T-cell (primary cell): Measurements from ENCODE around the gene PSMD1. TPM values are rescaled to one million over a fixed set of nuclear protein-coding genes. Genes with fewer than 3 reads are reported as not detected.

Source experiments
- ATAC-seq, 4 experiments: fragments of 200-7000 bp in 3 of 4; fragments of 150-1000 bp in 1 of 4; cut with Tn5 transposase; replicated peaks in 1 of 4; 1 replicate in 3 of 4; 2 replicates in 1 of 4; pipeline ENCODE4 v1.10.0; 2021; ENCODE audit warnings: moderate library complexity in 3 of 4, mild to moderate bottlenecking in 2 of 4, moderate number of reproducible peaks in 1 of 4
- CTCF ChIA-PET, 2 donors: fragments of 300-600 bp; sonication (Branson Sonifier 250); formaldehyde crosslinking; loops; one replicate each; lab custom pipeline; 2022; ENCODE audit warnings: antibody characterized with exemption in 2 of 2; lab: Charles Lee
- POLR2A ChIA-PET, 2 donors: fragments of 300-600 bp; sonication (Branson Sonifier 250); formaldehyde crosslinking; loops; one replicate each; lab custom pipeline; 2022; ENCODE audit warnings: antibody characterized with exemption in 2 of 2; lab: Charles Lee
- DNase-seq, 35 experiments: peaks; one replicate each; pipeline versions ENCODE4 v3.0.0 to v3.0.0-alpha.2; 2013 to 2023
- H3K27ac ChIP-seq: one replicate; pipeline ENCODE4 v1.5.1; 2013; ENCODE audit warnings: low read length
- H3K27me3 ChIP-seq, 2 experiments: replicated peaks in 1 of 2; 1 replicate in 1 of 2; 2 replicates in 1 of 2; pipeline versions ENCODE4 v1.6.1 to v1.7.0; 2013; ENCODE audit warnings: low read length in 1 of 2, mixed read lengths in 1 of 2; ENCODE audit not compliant: control insufficient read depth in 2 of 2, insufficient read depth in 2 of 2; ENCODE audit errors: extremely low read depth in 1 of 2
- H3K36me3 ChIP-seq, 2 donors: 1 replicate in 1 of 2; 2 replicates in 1 of 2; pipeline versions ENCODE4 v1.6.1 to v1.7.0; 2013; ENCODE audit warnings: low read length in 1 of 2; ENCODE audit not compliant: control insufficient read depth in 2 of 2, insufficient read depth in 1 of 2; ENCODE audit errors: extremely low read depth in 1 of 2
- H3K4me1 ChIP-seq, 2 experiments: 1 replicate in 1 of 2; 2 replicates in 1 of 2; pipeline versions ENCODE4 v1.6.1 to v1.7.0; 2013; ENCODE audit warnings: low read length in 2 of 2, mixed read lengths in 1 of 2; ENCODE audit not compliant: insufficient read depth in 2 of 2, control insufficient read depth in 1 of 2; ENCODE audit errors: extremely low read depth in 1 of 2
- H3K4me3 ChIP-seq, 2 donors: 1 replicate in 1 of 2; 2 replicates in 1 of 2; pipeline versions ENCODE4 v1.5.1 to v1.7.0; 2013; ENCODE audit warnings: mild to moderate bottlenecking in 2 of 2, low read length in 1 of 2, moderate library complexity in 1 of 2; ENCODE audit not compliant: control insufficient read depth in 1 of 2; ENCODE audit errors: extremely low read depth in 1 of 2
- H3K9me3 ChIP-seq: 2 replicates; pipeline ENCODE4 v1.7.0; 2013
- H3K27ac Mint-ChIP-seq, 2 donors: one replicate each; pipeline ENCODE4 v1.8.0; 2020 to 2021; ENCODE audit warnings: mild to moderate bottlenecking in 2 of 2, mixed read lengths in 2 of 2
- H3K27me3 Mint-ChIP-seq, 2 donors: one replicate each; pipeline ENCODE4 v1.8.0; 2021 to 2022; ENCODE audit warnings: mixed read lengths in 2 of 2
- H3K36me3 Mint-ChIP-seq: one replicate; pipeline ENCODE4 v1.8.0; 2021; ENCODE audit warnings: mixed read lengths
- H3K4me1 Mint-ChIP-seq, 3 donors: one replicate each; pipeline ENCODE4 v1.8.0; 2020 to 2022; ENCODE audit warnings: mixed read lengths in 3 of 3, mild to moderate bottlenecking in 1 of 3
- H3K4me3 Mint-ChIP-seq, 3 donors: one replicate each; pipeline ENCODE4 v1.8.0; 2020 to 2022; ENCODE audit warnings: mild to moderate bottlenecking in 3 of 3, mixed read lengths in 3 of 3, moderate library complexity in 3 of 3
- H3K9me3 Mint-ChIP-seq, 3 donors: one replicate each; pipeline ENCODE4 v1.8.0; 2020 to 2022; ENCODE audit warnings: mixed read lengths in 3 of 3
- WGBS: methylation state at CpG from one replicate; pipeline ENCODE4 v1.1.5; 2013; ENCODE audit warnings: missing lambda C conversion rate; ENCODE audit not compliant: insufficient coverage; 5-methylcytosine and 5-hydroxymethylcytosine counted together
- total RNA-seq, 35 experiments: library from RNA in 6 of 35; stranded (reverse) in 6 of 35; fragments of 120-200 nt in 1 of 35; gene quantifications; one replicate each; pipeline versions ENCODE4 v1.2.1 to v1.2.4 and lab custom pipeline; 2013 to 2026

The PSMD1 gene
- total RNA-seq, 5 donors from 2014 or later (not counting 1 experiment from before 2014, with no cell fraction given): 39.5 to 48.2 (median 46.9) TPM

DNA sequence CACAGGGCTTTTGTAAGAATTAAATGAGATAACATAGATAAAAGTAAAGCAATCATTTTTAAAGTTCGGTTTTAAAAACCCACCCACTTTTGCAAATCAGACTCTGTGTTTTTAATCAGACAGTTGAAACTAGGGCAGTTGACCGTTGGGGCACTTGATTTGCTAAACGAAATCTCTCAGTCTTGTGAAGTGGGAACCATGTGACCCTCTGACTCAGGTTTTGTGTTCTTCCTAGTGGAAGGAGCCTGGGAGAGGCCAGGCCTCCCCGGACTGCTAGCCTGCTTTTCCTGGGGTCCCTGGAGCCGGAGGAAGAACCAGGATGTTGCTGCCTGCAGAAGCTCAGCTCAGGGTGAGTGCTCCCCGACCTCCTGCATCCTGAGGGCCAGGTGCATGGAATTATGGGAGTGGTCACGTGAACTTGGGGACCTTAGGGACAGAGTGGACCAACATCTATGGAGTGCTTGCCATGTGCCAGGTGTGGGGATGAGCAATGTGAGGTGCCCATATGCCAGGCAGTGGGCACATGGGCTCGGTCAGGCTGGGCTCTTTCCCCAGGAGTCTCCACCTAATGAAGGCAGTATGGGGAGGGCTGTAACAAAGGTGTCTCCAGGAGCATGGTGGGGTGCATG is 15.5 kb upstream of the PSMD1 start:
- DNase-seq: no peak
- H3K27me3 Mint-ChIP-seq: peaks cover 43 to 49% of the 10 kb centered on the region in 2 donors
- no peaks in the 10 kb centered on the region for H3K9me3 Mint-ChIP-seq
- no peak overlapping the region for H3K27ac Mint-ChIP-seq
- H3K36me3 Mint-ChIP-seq: no peaks in the 10 kb centered on the region
- ChIA-PET POLR2A (no interaction called here), CTCF (interaction anchor here in 1 of 2 donors (0.9 to 1.0 kb wide), 2 partner anchors 10 to 158 kb away, joined by 3 read pairs; no protein-coding TSS in a partner anchor)
- no peak overlapping the region for H3K4me3 ChIP-seq
- peaks cover 0 to 6% of the 10 kb centered on the region in 2 experiments for H3K4me1 ChIP-seq
- ATAC-seq: no peak
- no peak overlapping the region for H3K27ac ChIP-seq
- peaks cover 2 to 46% of the 10 kb centered on the region in 2 experiments for H3K27me3 ChIP-seq
- 65% methylated on average over 7 of the region's 8 CpGs for WGBS
- no peak overlapping the region for H3K4me3 Mint-ChIP-seq
- peaks cover 0 to 14% (median 0%) of the 10 kb centered on the region in 3 donors for H3K4me1 Mint-ChIP-seq
- no peaks in the 10 kb centered on the region for H3K36me3 ChIP-seq
- H3K9me3 ChIP-seq: no peaks in the 10 kb centered on the region

GRCh38 chr2:231043796-231044195 is 12.9 kb upstream of the PSMD1 start:
- WGBS: no CpG with 5 or more reads among the region's 4 CpGs
- no peak overlapping the region for H3K4me3 Mint-ChIP-seq
- ATAC-seq: no peak
- H3K27ac ChIP-seq: no peak overlapping the region
- no peak overlapping the region for H3K27ac Mint-ChIP-seq
- ChIA-PET POLR2A (interaction anchor here in 1 of 2 donors (0.7 kb wide), 1 partner anchor 26 kb away, joined by 8 read pairs; no protein-coding TSS in a partner anchor), CTCF (interaction anchor here in 1 of 2 donors (0.7 to 1.0 kb wide), 3 partner anchors 9 to 936 kb away, joined by 3 to 4 read pairs (median 3); no protein-coding TSS in a partner anchor)
- H3K27me3 Mint-ChIP-seq: peaks cover 30 to 38% of the 10 kb centered on the region in 2 donors
- H3K4me1 Mint-ChIP-seq: peaks cover 0 to under 1% (median 0%) of the 10 kb centered on the region in 3 donors
- H3K9me3 Mint-ChIP-seq: no peaks in the 10 kb centered on the region
- H3K36me3 ChIP-seq: no peaks in the 10 kb centered on the region
- no peak for DNase-seq
- H3K9me3 ChIP-seq: no peaks in the 10 kb centered on the region
- H3K4me1 ChIP-seq: no peaks in the 10 kb centered on the region
- H3K36me3 Mint-ChIP-seq: no peaks in the 10 kb centered on the region
- H3K27me3 ChIP-seq: peaks cover 2 to 46% of the 10 kb centered on the region in 2 experiments
- H3K4me3 ChIP-seq: no peak overlapping the region

DNA sequence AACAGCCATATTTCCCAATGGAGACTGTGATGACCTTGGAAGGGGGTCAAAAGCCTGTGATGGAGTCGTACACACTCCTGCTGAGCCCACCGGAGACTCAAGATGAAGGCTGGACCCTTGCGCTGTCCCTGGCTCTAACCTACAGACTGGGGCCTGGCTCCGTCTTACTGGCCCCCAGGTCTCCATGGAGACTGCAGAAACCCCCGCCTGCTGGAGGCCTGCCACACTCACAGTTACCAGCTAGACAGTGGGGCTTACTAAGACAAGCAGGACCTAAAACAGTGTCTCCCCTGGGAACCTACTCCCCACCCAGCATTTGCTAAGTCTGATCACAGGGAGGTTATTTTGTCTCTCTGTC is 9.8 kb upstream of the PSMD1 start:
- H3K9me3 Mint-ChIP-seq: no peaks in the 10 kb centered on the region
- peaks cover 0 to 2% (median 0%) of the 10 kb centered on the region in 3 donors for H3K4me1 Mint-ChIP-seq
- no peak for DNase-seq
- peaks cover 5 to 14% of the 10 kb centered on the region in 2 donors for H3K27me3 Mint-ChIP-seq
- H3K4me3 Mint-ChIP-seq: no peak overlapping the region
- H3K27ac Mint-ChIP-seq: no peak overlapping the region
- H3K9me3 ChIP-seq: no peaks in the 10 kb centered on the region
- no peak overlapping the region for H3K4me3 ChIP-seq
- POLR2A ChIA-PET: no interaction called here
- CTCF ChIA-PET: no interaction called here
- 80% methylated on average over 5 of the region's 5 CpGs for WGBS
- peaks cover 4 to 39% of the 10 kb centered on the region in 2 experiments for H3K27me3 ChIP-seq
- no peak overlapping the region for H3K27ac ChIP-seq
- peaks cover 0 to 12% of the 10 kb centered on the region in 2 experiments for H3K4me1 ChIP-seq
- no peak for ATAC-seq
- H3K36me3 ChIP-seq: no peaks in the 10 kb centered on the region
- H3K36me3 Mint-ChIP-seq: no peaks in the 10 kb centered on the region

DNA sequence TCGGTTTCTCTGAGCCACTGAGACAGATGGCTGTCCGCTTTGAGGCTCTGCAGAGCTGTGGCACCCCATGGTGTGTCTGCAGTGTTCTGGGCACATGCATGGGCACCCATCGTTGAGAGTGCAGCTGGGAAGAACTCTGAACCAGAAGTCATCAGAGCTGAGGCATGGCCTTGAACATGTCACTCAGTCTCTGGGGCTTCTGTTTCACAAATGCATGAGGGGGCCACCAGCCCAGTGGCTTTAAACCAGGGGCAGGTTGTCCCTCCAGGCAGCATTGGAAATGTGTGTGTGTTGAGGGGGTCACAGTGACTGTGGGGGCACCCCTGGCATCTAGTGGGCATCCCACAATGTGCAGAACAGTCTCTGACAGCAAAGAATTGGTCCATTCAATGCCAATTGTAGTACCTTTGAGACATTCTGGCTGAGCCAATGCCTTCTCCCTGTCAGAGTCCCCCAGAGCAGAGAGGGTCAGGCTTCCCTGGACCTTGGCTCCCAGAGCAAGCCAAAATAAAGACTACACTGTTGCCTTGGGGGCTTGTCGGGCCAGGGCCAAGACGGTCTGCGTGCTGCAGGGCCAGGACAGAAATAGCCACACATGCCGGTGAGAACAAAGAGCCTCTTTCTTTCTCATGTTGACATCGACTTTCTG is 9.3 kb upstream of the PSMD1 start:
- Histone ChIP-seq H3K9me3 (no peaks in the 10 kb centered on the region), H3K27ac (no peak overlapping the region), H3K27me3 (peaks cover 3 to 39% of the 10 kb centered on the region in 2 experiments), H3K4me1 (peaks cover 0 to 16% of the 10 kb centered on the region in 2 experiments), H3K4me3 (no peak overlapping the region), H3K36me3 (no peaks in the 10 kb centered on the region)
- no peak for DNase-seq
- Mint-ChIP-seq H3K9me3 (no peaks in the 10 kb centered on the region), H3K27me3 (peaks cover 4 to 10% of the 10 kb centered on the region in 2 donors), H3K27ac (no peak overlapping the region), H3K4me3 (no peak overlapping the region), H3K36me3 (no peaks in the 10 kb centered on the region), H3K4me1 (peaks cover 3 to 5% (median 3%) of the 10 kb centered on the region in 3 donors)
- 92% methylated on average over 7 of the region's 8 CpGs for WGBS
- POLR2A ChIA-PET: no interaction called here
- ATAC-seq: no peak
- CTCF ChIA-PET: no interaction called here

DNA sequence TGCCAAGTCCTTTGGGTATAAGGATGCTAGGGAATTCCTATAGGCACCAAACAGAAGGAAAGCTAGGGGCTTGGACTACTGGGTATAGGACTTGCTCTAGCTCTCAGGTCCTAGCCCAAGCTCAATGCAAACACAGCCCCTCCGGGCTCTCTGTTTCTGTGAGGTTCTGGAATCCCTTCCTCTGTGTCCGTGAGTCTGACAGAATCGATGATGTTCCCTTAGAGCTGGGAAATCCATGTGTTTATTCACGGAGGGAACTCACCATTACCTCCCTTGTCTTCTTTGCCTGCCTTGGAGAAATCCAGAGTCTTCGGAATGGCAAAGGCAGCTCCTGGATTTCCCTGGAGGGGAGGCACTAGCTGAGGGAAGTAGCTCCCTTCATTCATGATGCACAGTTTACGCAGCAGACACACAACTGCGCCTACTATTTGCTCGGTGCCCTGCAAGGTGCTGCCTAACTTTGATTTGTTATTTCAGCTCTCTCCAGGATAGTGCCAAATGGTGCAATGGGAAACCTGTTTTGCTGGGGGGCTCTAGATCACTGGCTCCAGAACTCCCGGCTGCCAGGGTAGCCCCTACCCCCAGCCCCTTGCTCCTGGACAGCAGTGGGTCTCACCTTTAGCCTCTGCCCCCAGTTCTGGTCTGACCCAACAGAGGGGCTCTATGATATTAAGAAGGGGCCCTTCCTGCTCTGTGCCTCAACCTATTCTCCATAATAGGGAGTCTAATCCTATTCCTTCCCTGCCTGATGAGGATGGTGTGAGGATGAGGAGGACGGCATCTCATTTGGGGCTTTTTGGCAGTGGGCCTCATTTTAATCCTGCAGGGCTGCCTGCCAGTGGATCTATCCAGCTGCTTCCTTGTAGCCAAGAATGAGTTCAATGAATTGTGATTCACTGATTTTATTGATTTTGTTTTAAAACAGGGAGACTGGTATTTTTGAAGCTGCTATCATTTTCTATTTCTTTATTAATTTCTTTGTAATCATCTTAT is 8.4 kb upstream of the PSMD1 start:
- H3K4me3 Mint-ChIP-seq: no peak overlapping the region
- CTCF ChIA-PET: no interaction called here
- H3K4me1 Mint-ChIP-seq: peaks cover 12 to 13% (median 12%) of the 10 kb centered on the region in 3 donors
- H3K4me3 ChIP-seq: no peak overlapping the region
- peaks cover 2 to 24% of the 10 kb centered on the region in 2 experiments for H3K4me1 ChIP-seq
- WGBS: 74% methylated on average over 3 of the region's 10 CpGs
- H3K27ac Mint-ChIP-seq: no peak overlapping the region
- H3K9me3 ChIP-seq: no peaks in the 10 kb centered on the region
- peaks cover 2 to 37% of the 10 kb centered on the region in 2 experiments for H3K27me3 ChIP-seq
- H3K36me3 Mint-ChIP-seq: no peaks in the 10 kb centered on the region
- no peak overlapping the region for H3K27ac ChIP-seq
- no peaks in the 10 kb centered on the region for H3K36me3 ChIP-seq
- H3K9me3 Mint-ChIP-seq: no peaks in the 10 kb centered on the region
- POLR2A ChIA-PET: no interaction called here
- DNase-seq: no peak
- no peak for ATAC-seq
- peaks cover 4 to 6% of the 10 kb centered on the region in 2 donors for H3K27me3 Mint-ChIP-seq
